NCI-H226 (cell line): ENCODE data around the gene AGRP.
"Not testable (repeated sequence)": the region's sequence is repeated elsewhere in the genome, so short reads cannot be mapped to it uniquely, and the experiment has no call there.

Experiments
- DNase-seq: peaks from one replicate; pipeline ENCODE4 v3.0.0-alpha.2; 2015

Gene AGRP, protein sequence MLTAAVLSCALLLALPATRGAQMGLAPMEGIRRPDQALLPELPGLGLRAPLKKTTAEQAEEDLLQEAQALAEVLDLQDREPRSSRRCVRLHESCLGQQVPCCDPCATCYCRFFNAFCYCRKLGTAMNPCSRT

GRCh38 chr16:67483150-67483549 lies at the start of gene AGRP:
AGRP (minus strand) TSS chr16:67483547; CDS start chr16:67483398, 149 bp downstream.
- no peak for DNase-seq

DNA sequence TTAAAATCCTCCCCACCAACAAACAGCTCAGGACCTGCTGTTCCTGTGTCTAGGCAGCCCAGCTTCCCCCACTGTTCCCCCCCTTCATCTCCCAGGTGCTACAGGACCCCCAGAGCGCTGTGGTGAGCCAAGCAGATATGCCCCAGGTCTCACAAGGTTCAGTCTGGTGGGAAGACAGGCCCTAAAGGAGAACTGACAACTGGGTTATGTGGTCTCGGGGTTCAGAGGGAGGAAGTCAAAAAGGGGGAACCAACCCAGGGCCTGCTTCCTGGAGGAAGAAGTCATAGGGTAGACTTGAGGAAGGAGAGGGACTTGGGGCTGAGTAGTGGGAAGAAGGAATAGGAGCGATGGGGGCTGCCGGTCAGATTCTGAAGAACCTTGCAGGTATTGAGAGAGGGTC lies 47.9 kb upstream of the AGRP start:
- no peak for DNase-seq

DNA sequence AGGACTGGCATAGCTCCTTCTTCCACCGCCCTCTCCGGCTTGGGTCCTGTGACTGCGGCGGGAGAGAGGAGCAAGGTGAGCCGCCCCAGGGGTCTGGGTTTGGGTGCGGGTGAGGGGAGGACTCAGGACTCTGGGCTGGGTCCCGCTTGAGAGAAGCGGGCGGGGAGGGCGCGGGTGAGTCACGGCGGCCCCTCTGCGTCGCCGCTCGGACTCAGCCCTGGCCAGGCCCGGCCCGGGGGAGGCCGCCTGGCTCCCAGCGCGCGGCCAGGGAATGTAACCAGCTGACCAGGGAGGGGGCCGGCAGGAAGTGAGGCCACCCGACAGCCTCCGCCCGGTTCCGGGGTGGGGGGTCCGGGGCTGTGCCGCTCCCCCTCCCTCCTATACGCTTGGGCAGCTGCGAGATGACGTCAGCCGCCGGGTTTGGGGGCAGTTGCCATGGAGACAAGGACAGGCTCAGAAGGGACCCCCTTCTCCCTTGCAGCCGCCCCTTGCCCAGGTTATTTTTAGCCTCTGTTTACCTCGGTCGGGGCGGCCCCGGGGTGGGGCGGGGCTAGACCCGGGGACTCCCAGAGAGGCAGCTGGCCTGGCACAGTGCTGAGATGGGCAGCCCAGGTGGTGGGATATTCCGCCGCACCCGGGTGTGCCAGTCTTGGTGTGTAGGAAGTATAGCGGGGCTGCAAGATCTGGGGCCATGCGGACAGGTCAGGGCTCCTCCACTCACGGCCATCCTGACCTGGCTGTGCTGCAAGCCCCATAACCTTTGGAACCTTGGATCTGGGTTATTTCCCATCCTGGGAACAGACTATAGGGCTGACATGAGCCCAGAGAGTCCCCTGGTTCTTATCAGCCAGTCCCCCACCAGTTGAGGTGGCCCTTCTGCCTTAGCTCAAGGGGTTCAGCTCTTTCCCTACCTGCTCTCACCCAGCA lies 46.9 kb upstream of the AGRP start:
- peak; percentile 91 for DNase-seq

GRCh38 chr16:67529582-67530012 lies 46.2 kb upstream of the AGRP start:
- no peak for DNase-seq

DNA sequence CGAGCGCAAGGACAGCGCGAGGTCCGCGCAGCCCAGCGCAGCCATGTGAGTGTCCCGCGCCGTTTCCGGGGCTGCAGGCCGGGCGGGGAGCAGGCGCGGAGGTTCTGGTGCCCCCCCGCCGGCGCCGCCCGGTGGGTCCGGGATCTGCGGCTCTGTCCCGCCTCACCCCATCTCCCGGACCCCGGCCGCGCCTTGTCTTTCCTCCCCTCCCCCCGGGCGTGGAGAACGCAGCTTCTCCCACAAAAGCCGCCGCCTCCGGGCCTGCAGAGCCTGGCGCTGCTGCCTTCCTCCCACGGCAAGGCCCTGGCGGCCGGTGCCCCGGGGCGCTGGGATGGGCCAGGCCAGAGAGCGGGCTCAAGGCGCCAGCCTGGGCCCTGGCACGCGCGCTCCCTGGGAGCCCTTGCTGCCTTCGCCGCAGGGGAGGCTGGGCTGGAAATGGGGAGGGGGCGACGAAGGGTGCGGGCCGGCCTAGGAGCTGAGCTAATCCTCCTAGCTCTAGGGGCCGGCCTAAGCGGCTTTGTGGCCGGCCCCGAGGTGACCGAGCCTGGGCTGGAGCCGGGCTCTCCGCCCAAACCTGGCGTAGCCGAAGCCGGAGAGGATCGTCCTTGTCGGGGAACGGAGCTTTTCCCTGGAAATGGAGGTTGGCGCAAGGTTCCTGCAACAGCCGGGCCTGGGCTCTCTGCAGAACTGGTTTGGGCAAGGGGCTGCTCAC lies 45.7 kb upstream of the AGRP start:
- peak; percentile 60 for DNase-seq

GRCh38 chr16:67528222-67528869 lies 45.0 kb upstream of the AGRP start, which contains the start of gene RIPOR1:
RIPOR1 (plus strand) TSS chr16:67528829; CDS start chr16:67538447, 9,618 bp downstream.
- peak; percentile 67 for DNase-seq

GRCh38 chr16:67526149-67526791 lies 42.9 kb upstream of the AGRP start:
- peak; percentile 99 for DNase-seq

DNA sequence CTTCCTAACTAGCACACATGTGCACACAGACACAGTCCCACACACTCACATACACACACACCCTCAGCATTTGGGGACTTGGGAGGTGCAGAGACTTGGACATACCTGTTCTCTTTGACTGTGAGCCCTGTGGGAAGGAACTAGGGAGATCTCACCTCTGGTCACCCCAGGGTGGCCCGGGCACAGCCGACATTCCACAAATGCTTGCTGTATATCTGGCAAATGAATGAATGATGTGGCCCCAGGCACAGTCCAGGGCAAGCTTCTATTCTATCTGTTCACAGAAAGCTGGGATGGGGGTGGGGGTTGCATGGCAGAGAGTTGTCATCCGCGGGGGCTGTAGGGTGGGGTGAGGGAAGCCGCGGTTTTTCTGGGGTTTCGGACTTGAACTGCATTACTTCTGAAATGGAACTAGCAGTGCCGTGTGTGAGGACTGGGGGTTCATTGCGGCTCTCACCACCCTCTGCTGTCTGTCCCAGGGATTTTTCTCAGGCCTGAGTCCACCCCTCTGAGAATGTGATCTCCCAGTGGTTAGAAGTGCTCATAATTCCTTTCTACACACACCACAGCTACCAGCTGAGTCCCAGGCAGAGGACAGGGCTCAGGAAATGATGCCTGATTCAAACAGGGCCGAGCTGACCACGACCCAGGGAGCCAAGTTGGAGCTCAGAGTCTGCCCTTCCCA lies 42.0 kb upstream of the AGRP start:
- peak; percentile 68 for DNase-seq

DNA sequence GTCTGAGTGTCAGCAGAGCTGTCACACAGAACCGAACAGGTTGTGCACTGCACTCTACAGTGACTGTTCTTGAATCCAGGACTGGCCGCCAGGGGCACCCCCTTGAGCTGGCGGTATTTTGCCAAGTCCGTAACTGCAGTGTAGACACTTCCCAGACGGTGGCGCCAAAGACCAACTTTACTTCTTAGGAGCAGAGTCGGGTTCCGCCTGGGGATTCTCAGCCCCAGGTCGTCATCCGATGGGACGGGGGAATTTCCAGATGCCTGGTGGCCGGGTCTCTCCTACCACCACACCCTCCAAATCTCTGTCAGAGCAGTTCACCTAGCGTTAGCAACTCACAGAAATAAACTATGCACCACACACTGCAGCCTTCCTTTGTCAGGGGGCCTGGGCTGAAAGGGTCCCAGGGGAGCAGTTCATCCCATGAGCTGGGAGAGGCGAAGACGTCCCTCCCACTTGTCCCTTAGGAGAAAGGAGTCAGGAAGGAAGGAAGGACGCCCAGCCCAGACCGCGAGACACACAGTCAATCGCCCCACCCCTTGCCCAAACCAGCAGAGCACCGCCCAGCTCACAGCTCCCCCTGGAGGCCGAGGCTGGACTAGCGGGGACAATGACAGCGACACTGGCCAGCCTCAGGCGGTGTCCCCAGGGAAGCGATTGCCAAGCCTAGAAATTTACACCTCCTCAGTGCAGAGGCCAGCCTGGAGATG lies 37.9 kb upstream of the AGRP start:
- DNase-seq, result peak; percentile 87

GRCh38 chr16:67519242-67519641 lies 35.9 kb upstream of the AGRP start:
- no peak for DNase-seq

DNA sequence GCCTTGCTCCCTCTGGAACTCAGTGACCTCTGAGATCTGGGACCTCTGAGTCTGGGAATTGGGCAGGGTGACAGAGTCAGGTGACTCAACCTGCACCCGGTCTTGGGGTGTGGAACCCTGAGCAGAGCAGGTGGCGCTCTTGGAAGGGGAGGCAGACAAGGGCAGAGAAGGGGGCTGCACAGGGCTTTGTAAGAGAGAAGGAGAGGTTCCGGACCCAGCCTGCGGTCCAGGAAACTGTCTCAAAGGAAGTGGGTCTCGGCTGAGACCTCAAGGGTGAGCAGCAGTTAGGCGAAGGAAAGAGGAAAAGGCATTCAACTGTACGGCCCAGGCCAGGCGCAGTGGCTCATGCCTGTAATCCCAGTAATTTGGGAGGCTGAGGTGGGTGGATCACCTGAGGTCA lies 35.3 kb upstream of the AGRP start:
- no peak for DNase-seq

DNA sequence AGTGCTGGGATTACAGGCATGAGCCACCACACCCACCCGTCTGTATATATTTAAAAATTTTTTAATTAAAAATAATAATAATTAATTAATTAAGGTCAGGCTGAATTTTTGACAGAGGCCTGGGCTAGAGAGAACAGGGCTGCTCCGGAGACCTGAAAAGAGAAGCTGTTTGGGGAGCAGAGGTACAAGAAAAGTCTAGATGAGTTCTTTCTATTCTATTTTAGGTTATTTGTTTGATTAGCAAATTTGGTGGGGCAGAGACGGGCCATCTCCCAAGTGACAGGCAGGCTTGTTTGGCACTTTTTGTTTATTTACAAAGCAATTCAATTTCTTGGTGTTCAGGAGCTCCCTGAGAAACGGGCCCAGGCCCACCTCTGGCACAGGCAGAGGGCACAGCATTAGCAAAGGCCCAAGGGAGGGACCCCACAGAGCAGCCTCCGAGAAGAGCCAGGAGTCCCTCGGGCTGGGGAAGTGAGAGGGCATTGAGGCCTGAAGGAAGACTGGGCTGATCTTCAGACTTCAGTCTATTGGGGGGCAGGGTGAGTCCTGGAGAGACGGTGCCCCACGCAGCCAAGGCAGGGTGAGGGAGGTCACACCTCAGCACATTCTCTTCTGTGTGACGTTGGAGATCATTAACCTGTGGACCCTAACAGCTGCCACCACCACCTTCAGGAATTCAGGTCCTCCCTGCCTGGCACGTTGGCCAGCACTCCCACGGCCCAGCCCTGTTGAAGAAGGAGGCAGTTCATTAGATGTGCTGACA lies 34.5 kb upstream of the AGRP start:
- peak; percentile 77 for DNase-seq

- DNase-seq, result no peak
Observed at GRCh38 chr16:67517155-67517445, 33.8 kb upstream of the AGRP start.

DNA sequence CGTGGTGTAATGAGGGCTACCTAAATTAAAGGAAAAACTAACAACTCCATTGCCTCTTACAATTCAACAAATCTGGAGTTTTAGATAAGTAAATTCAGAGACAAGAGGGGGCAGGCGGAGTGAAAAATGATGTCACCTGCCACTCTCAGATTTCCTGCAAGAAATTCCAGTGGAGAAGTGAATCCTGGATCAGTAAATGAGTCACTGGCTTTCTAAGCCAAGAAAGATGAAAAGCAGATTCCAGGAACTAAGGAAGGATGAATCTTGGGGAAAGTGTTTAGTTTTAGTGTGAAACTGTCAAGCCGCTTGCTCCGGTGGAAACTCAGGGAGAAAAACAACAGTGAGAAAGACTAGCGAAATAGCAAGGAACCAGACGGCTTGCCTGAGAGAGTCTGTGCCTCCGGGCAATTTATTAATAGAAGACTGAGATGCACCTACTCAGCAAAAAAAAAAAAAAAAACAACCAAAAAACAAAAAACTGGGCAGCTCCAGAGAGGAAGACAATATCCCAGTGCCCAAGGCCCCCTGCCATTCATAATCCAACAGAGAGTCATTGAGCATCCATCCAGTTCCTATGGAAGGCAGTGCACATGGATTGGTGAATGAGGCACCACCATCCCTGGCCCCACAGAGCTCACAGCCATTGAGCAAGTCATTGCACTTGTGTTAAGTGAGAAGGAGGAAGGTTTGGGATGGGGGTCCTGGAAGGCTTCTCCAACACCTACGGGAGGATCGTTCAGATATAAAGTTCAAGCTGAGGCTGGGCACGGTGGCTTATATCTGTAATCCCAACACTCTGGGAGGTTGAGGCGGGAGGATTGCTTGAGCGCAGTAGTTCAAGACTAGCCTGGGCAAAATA lies 33.2 kb upstream of the AGRP start:
- peak; percentile 88 for DNase-seq

- DNase-seq, result peak; percentile 67
Observed at GRCh38 chr16:67514382-67514828, 31.1 kb upstream of the AGRP start.

DNA sequence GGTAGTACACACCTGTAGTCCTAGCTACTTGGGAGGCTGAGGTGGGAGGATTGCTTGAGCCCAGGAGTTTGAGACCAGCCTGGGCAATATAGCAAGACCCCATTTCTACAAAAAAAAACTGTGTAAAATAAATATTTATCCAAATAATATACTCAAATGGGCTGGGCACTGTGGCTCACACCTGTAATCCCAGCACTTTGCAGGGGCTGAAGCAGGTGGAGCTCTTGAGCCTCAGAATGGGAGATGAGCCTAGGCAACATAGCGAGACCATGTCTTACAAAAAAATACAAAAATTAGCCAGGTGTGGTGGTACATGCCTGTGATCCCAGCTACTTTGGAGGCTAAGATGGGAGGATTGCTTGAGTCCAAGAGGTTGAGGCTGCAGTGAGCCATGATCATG lies 30.5 kb upstream of the AGRP start:
- DNase-seq, result not testable (repeated sequence)

GRCh38 chr16:67509016-67509415 lies 25.7 kb upstream of the AGRP start:
- DNase-seq, result no peak

DNA sequence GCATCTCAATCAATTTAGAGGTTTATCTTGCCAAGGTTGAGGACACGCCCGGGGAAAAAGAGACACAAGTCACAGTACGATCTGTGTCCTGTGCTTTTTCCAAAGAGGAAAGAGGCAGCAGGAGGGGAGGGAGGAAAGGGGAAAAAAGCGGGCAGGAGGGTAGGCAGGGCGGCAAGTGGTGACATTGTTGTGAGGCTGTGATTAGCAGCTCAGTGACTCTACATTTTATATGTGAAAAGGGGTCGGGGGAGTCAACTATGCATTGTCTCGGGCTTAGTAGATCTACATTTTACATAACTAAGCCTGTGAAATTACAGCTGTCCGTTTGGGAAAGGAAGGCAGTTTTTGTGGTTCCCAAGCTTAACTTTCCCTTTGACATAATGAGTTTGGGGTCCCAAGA lies 23.1 kb upstream of the AGRP start:
- DNase-seq, result no peak
